Stimulated activated CD4-positive, alpha-beta T cell treated with anti-CD3 and anti-CD28 coated beads, Interleukin-2, amount 100 ng/mL, for 4 hours (primary cell): Measurements from ENCODE around the gene IFITM1.
"Not testable (repeated sequence)": the region's sequence is repeated elsewhere in the genome, so short reads cannot be mapped to it uniquely, and the experiment has no call there.

ENCODE experiments used
- DNase-seq: peaks from one replicate; pipeline ENCODE4 v3.0.0-alpha.2; 2020; ENCODE audit warnings: low read depth

IFITM1 gene

GRCh38 chr11:293852-294661 is 19.8 kb upstream of the IFITM1 start:
- DNase-seq = no peak

DNA sequence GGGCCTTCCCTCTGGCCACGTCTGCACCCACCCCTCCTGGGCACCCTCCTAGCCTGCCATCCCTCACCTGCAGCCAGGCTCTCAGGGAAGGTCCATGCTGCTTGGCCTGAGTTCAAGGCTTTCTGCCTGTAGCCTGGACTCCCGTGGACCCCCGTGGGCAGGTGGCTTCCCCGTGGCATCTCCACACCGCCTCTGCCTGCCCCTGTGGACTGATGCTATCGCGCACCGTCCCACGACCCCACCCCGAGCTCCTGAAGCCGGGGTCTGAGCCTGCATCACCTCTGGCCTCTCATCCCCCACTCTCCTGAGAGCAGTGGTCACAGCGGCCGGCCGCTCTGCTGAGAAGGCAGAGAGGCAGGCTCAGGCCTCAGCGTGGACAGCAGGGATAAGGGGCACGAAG is 19.1 kb upstream of the IFITM1 start:
- DNase-seq = no peak

DNA sequence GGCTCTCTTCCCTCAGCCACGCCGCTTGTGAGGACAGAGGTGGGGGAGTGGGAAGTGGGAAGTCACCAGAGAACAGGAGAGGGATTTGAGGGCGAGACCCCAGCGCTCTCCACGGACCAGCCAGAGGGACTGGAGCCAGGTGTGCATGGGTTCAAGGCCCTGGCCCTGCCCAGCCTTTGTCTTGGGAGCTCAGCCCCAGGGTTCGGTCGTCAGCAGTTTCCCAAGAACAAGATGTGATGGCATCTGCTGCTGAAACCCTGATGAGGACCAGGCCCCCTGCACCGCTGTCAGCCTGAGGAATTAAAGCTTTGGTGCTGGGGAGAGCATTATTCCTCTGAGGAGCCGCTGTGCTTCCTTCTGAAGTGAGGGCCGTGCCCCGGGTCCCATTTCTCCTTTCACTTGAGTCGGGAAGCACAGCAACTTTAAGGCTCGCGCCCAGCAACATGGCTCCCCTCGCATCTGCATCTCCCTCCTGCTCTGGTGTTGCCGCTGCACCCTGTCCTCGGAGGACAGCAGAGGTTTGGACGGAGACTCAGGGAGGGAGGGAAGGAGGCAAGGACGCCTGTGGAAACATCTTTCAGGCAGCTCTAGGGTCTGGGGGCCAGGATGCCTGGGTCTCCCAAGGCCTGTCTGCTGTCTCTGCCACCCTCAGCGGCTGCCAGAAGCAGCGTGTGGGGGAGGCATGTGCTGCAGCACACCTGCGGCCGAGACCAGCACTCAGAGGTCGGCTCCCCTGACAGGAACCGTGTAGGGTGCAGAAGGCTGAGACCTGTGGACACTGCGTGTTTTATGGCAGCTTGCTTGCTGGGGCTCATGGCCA is 18.3 kb upstream of the IFITM1 start:
- DNase-seq = no peak

DNA sequence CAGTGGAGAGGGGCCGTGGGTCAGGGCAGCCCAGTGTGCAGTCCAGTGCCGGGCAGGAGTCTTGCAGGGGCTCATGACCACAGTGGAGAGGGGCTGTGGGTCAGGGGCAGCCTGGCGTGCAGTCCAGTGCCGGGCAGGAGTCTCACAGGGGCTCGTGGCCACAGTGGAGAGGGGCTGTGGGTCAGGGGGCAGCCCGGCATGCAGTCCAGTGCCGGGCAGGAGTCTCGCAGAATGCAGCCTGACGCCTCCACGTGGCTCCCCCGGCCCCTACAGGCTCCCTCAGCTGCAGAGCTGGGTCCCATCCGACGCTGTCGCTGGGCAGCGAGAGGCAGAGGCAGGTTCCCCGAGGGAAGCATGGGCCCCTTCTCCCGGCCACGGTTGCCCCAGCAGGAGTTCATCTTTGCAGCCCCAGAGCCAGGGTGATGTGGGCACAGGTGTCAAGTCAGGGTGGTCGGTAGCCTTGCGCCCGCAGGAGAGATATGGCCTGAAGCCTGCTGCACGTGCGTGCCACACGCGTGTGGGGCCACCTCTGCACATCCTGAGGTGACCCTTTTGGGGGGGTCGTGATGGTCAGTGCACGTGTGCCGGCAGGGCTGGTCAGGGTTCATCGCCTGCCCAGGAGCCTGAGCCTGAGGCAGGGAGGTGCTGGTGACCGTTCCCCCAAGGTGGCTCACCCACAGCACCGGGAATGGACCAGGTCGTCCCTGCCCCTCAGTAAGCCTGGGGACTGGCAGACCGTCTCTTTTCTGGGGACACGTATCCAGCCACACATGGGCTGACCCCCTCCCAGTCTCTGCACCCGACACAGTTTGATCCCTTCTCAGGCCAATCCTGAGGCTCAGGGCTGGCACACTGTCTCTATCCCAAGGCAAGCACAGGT is 17.4 kb upstream of the IFITM1 start:
- DNase-seq = no peak

DNA sequence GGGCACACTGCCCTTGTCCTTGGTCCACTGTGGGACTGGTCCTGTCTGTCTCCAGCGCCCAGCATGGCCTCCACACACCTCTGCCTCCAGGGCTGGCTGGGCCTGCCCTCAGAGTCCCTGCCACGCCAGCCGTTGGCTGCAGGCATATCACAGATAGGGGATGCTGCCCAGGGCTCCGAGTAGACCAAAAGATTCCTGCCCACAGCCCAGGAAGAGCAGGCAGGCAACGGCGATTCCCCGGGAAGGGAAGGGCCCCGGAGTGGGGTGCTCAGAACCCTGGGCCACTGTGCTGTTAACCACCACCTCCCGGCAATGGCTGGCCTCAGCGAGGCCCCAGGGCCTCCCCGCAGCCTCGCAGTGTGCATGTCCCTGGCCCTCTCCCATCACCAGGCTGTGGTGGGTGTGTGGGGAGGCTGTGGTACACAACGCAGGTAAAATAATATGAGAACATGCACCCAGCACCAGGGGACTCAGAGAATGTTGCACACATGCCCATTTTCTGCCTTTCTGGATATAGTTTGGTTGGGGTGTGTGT is 16.7 kb upstream of the IFITM1 start:
- no peak for DNase-seq

DNA sequence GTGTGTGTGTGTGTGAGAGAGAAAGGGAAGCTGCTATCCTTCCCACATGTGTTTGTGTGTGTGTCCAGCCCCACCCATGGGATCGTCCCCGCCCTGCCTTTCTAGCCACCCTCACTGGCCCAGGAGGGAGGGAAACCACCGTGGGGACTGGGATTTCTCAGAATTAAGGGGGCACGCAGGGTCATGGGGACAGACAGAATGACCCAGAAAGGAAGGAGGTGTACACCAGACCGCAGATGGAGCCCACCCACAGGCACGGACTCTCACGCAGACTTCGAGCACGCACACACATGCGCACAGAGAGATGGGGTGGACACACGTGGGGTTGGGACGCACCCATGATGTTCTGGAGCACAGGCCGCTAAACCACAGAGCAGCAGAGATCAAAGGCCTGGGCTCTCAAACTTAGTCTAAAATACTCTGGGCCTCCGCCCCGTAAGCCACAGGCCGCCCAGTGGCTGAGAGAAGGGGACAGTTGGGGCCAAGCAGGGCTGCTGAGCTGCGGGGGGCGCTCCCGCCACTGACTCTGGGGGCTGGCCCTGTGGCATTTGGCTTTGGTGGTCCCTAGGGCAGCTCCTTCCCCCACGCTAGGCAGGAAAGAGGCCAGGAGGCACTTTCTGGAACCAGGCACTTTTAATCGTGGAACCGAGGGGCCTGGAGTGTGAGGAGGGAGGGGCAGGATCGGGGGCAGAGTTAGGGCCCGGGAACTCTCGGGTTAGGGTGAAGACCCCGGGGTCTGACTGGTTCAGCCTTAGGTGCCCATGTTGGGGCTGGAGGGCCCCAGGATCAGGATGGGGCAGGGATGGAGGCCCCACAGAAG is 16.0 kb upstream of the IFITM1 start:
- no peak for DNase-seq

DNA sequence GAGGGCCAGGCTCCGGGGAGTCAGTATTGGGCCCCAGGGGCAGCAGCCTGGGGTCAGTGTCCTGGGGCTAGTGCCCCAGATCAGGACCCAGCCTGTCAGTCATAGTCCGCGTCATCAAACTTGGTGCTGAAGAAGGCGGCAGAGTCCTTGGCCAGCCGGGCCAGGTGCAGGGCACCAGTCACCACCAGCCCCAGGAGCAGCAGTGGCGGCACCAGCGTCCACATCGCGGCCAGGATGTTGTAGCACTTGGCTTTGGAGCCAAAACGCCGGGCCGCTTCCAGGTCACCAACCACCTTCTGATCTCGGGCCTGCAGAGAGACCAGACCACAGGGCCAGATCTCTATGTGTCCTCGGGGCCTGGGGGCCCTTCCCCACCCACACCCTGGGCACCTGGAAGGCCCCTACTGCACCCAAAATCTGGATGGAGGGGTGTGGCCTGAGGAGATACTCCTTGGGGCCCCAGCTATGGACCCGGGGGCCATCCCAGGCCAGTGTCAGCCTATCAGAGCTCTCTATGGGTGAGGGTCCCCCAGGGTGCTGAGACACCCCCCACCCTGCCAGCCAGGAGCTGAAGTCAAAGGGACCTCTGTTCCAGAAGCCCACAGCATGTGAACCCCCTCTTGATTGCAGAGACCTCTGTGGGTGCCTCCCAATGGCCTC is 15.3 kb upstream of the IFITM1 start:
- no peak for DNase-seq

DNA sequence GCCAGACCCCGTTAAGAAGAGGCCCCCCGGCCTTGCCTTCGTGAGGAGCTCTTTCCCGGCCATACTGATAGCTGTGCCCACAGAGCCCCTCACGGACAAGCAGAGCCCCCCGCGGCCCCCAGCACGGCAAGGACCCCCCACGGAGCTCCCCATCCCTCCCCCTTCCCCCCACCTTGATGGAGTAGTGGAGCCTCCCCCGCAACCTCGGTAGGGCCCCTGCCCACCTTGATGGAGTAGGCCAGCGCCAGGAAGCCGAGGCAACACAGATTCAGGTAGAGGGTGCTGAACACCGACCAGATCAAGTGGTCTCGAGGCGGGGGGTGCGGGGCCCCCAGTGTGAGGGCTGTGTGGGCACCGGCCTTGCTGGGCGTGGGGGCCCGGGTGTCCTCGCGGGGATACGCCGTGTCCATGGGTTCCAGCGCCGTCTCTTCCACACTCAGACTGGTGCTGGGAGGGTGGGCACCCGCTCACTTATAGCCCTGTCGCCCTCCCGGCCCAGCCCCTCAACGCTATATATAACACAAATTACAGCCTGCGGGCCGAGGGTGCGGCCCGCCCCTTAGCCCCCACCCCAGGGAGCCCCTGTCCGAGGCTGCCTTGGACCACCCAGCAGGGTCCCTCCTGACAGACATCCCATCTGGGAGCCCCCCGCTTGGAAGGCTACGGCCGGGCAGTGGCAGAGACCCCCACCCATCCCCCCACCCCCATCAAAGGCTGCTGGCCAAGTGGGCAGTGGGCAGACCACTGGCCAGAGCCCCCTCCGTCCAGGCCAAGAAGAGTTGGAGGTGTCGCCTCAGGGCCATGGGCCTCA is 14.6 kb upstream of the IFITM1 start, which contains the start of gene IFITM5:
Gene IFITM5, minus strand, starts transcription at position 446 of the 811 bp plus-strand sequence. Its CDS starts 36 bp downstream, at position 410.
- DNase-seq = no peak

DNA sequence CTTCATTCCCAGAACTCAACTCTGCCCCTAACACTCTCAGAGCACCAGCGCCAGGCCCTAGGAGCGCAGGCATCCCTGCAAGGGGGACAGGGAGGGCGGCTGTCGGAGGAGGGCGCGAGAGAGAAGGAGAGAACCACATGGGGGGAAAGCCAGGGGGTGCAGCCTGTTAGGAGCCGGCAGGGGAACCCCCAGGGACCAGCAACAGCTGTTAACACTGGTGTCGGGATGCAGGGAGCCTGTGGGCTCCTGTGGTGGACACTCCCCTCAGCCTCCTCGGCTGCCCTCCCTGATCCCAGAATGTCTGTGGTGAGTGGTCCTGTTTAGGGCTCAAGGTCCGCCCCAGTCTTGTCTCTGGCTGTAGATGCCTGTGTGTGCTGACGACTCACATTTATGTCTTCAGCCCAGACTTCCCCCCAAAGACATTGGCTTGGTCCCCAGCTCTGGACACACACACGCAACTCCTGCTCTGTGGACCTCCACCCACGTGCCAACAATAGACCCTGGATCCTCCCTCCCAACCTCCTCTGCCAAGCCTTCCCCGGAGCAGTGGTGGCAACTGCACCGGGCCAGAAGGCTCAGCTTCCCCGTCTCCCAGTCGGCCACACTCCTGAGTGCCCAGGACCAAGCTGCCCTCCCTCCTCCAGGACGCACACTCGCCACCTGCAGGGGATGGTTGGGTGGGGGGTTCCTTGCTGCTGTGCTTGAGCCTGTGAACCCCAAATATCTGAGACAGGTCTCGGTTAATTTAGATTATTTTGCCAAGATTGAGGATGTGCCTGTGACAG is 13.7 kb upstream of the IFITM1 start:
- DNase-seq = no peak

DNA sequence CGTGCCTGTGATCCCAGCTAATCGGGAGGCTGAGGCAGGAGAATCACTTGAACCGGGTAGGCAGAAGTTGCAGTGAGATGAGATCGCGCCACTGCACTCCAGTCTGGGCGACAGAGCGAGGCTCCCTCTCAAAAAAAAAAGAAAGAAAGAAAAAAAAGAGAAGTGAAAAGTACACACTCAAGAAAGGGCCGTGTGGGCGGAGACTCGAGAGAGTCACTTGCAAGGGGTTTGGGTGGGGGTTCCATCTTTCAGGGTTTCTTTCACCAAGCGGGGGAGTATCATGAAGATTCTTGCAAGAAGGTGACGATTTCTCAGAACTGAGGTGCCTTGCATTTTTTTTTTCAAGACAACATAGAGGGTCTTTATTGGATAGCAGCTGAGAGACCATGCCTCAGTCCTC is 10.5 kb upstream of the IFITM1 start:
- DNase-seq = no peak

GRCh38 chr11:304061-304506 is 9.8 kb upstream of the IFITM1 start:
- no peak for DNase-seq

- peak; percentile 54 for DNase-seq
These were observed 8.7 kb upstream of the IFITM1 start for GRCh38 chr11:304915-305843.

GRCh38 chr11:305844-306211 is 8.0 kb upstream of the IFITM1 start:
- no peak for DNase-seq

GRCh38 chr11:306645-307371 is 7.0 kb upstream of the IFITM1 start:
- no peak for DNase-seq

- not testable (repeated sequence) for DNase-seq
These were observed 5.8 kb upstream of the IFITM1 start, which contains the start of gene IFITM2 for GRCh38 chr11:307766-308708. TSS of gene IFITM2 (plus strand) at chr11:307816. CDS start at chr11:308193, 377 bp downstream.
